IMR-90 (cell line): Measurements from ENCODE around the gene HS3ST6.

Experiments used
- CTCF ChIP-seq: conservative IDR thresholded peaks from 2 replicates; pipeline ENCODE4 v1.5.1; 2012; ENCODE audit warnings: mild to moderate bottlenecking, low read depth, low read length, improper control_type of control experiment
- MAZ ChIP-seq: IDR thresholded peaks from 2 replicates; pipeline ENCODE4 v1.6.1; 2012; ENCODE audit warnings: low read depth, mild to moderate bottlenecking, low read length, improper control_type of control experiment, moderate library complexity, borderline replicate concordance
- RFX5 ChIP-seq: IDR thresholded peaks from 2 replicates; pipeline ENCODE4 v1.8.0; 2012; ENCODE audit warnings: low read depth, mild to moderate bottlenecking, low read length, moderate library complexity

- no peak for TF ChIP-seq MAZ
- no peak for TF ChIP-seq CTCF
- no peak for TF ChIP-seq RFX5
Observed at GRCh38 chr16:1946495-1947368, 28.5 kb upstream of the HS3ST6 start.
